ENCODE data around the gene ZBTB16. TPM values are rescaled to one million over a fixed set of nuclear protein-coding genes. Genes with fewer than 3 reads are reported as not detected.

ZBTB16 gene
- total RNA-seq, 1 donor from 2014 or later = 5.8 TPM

GRCh38 chr11:114176321-114176720 lies 116.8 kb downstream of the ZBTB16 start:
- intact Hi-C loops (cut with micrococcal nuclease) = no loop called here

- intact Hi-C loops (cut with micrococcal nuclease) = no loop called here
Observed at GRCh38 chr11:114178656-114179055, 119.1 kb downstream of the ZBTB16 start.

GRCh38 chr11:114179234-114179941 lies 119.9 kb downstream of the ZBTB16 start:
- intact Hi-C loops (cut with micrococcal nuclease) = no loop called here

- intact Hi-C loops (cut with micrococcal nuclease) = loop anchor here (5.0 to 10.0 kb wide), 2 partner anchors 143 to 866 kb away; partner anchors contain the start of gene TTC12
Observed at GRCh38 chr11:114180301-114181055, 121.0 kb downstream of the ZBTB16 start.

- intact Hi-C loops (cut with micrococcal nuclease) = loop anchor here (5.0 to 10.0 kb wide), 2 partner anchors 144 to 866 kb away; partner anchors contain the start of gene TTC12
Observed at GRCh38 chr11:114181195-114181594, 121.7 kb downstream of the ZBTB16 start.

GRCh38 chr11:114181752-114182151 lies 122.2 kb downstream of the ZBTB16 start:
- intact Hi-C loops (cut with micrococcal nuclease) = loop anchor here (2.0 to 10.0 kb wide), 3 partner anchors 35 to 867 kb away; partner anchors contain the start of gene TTC12

- intact Hi-C loops (cut with micrococcal nuclease) = loop anchor here (1.0 to 10.0 kb wide), 6 partner anchors 9 to 868 kb away; partner anchors contain the start of gene TTC12
Observed at GRCh38 chr11:114182471-114183043, 123.0 kb downstream of the ZBTB16 start.

GRCh38 chr11:114183044-114183511 lies 123.6 kb downstream of the ZBTB16 start:
- intact Hi-C loops (cut with micrococcal nuclease) = loop anchor here (1.0 to 10.0 kb wide), 6 partner anchors 10 to 868 kb away; partner anchors contain the start of gene TTC12

- intact Hi-C loops (cut with micrococcal nuclease) = loop anchor here (10.0 kb wide), 1 partner anchor 871 kb away; the partner anchor contains the start of gene TTC12
Observed at GRCh38 chr11:114185436-114185835, 125.9 kb downstream of the ZBTB16 start.

- intact Hi-C loops (cut with micrococcal nuclease) = loop anchor here (10.0 kb wide), 1 partner anchor 872 kb away; the partner anchor contains the start of gene TTC12
Observed at GRCh38 chr11:114187173-114187572, 127.7 kb downstream of the ZBTB16 start.

- intact Hi-C loops (cut with micrococcal nuclease) = loop anchor here (10.0 kb wide), 1 partner anchor 874 kb away; the partner anchor contains the start of gene TTC12
Observed at GRCh38 chr11:114188851-114189570, 129.5 kb downstream of the ZBTB16 start.

GRCh38 chr11:114190630-114191029 lies 131.1 kb downstream of the ZBTB16 start:
- intact Hi-C loops (cut with micrococcal nuclease) = loop anchor here (10.0 kb wide), 1 partner anchor 196 kb away; no protein-coding TSS in a partner anchor

- intact Hi-C loops (cut with micrococcal nuclease) = loop anchor here (10.0 kb wide), 1 partner anchor 197 kb away; no protein-coding TSS in a partner anchor
Observed at GRCh38 chr11:114191893-114192292, 132.4 kb downstream of the ZBTB16 start.

GRCh38 chr11:114192841-114193389 lies 133.4 kb downstream of the ZBTB16 start:
- intact Hi-C loops (cut with micrococcal nuclease) = loop anchor here (10.0 kb wide), 1 partner anchor 198 kb away; no protein-coding TSS in a partner anchor

GRCh38 chr11:114193730-114194679 lies 134.5 kb downstream of the ZBTB16 start:
- intact Hi-C loops (cut with micrococcal nuclease) = loop anchor here (10.0 kb wide), 1 partner anchor 199 kb away; no protein-coding TSS in a partner anchor

GRCh38 chr11:114194702-114195101 lies 135.2 kb downstream of the ZBTB16 start:
- intact Hi-C loops (cut with micrococcal nuclease) = loop anchor here (10.0 kb wide), 1 partner anchor 200 kb away; no protein-coding TSS in a partner anchor

- intact Hi-C loops (cut with micrococcal nuclease) = loop anchor here (10.0 kb wide), 1 partner anchor 200 kb away; no protein-coding TSS in a partner anchor
Observed at GRCh38 chr11:114195151-114195550, 135.6 kb downstream of the ZBTB16 start.

- intact Hi-C loops (cut with micrococcal nuclease) = loop anchor here (1.0 to 10.0 kb wide), 2 partner anchors 160 to 201 kb away; no protein-coding TSS in a partner anchor
Observed at GRCh38 chr11:114195981-114196731, 136.6 kb downstream of the ZBTB16 start.
